GM18951 (cell line): ENCODE results near the gene FAM53B.

ENCODE experiments used
- POLR2A ChIP-seq: IDR thresholded peaks from 4 replicates; pipeline ENCODE4 v1.6.1; 2011; ENCODE audit warnings: mild to moderate bottlenecking; ENCODE audit not compliant: insufficient read length, insufficient read depth; ENCODE audit errors: extremely low read depth
- in situ Hi-C: fragments of 300-500 bp; cut with MboI; formaldehyde crosslinking; loops from one replicate; pipeline ENCODE4 v1.12.0; 2022; ENCODE audit warnings: low sequenced_read_pairs, mixed read lengths, inconsistent platforms; ENCODE audit not compliant: unreplicated experiment

Gene FAM53B

DNA sequence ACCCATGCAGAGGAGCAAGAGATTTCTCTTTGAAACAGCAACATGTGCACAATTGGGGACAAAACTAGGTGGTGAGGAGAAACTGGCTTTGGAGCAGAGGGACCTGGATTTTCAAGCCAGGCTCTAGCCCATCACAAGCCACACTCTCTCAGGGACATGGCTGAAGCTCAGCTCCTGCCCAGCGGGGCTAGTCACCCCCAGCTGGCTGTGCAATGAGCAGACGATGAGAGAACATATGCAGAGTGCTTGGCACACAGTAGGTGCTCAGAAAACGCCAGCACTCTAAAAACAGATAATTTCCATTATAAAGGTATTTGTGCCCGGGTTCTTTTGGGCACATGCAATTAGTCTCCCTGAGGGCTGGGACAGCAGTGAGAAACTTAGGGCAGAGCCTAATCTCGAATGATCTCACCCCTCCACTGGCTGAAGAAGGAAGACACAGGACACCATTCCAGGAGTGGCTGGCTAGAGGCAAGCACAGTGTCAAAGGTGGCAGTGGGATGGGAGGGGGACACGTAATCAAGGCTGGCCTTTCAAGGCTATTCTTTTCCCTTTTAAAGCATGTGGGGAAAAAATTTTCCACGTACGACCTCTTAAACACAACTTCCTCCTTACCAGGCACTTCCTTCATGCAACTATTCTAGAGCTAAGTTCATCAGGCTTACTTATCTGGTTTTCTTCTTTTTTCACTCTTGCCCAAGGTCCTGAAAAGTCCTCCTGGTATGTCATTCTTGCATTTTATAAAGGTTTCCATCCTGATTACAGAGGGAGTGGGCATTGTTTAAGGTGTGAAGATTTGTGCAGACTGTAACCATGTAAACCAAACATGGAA is 15.1 kb downstream of the FAM53B start:
- in situ Hi-C loops = no loop called here
- no peak for TF ChIP-seq POLR2A

DNA sequence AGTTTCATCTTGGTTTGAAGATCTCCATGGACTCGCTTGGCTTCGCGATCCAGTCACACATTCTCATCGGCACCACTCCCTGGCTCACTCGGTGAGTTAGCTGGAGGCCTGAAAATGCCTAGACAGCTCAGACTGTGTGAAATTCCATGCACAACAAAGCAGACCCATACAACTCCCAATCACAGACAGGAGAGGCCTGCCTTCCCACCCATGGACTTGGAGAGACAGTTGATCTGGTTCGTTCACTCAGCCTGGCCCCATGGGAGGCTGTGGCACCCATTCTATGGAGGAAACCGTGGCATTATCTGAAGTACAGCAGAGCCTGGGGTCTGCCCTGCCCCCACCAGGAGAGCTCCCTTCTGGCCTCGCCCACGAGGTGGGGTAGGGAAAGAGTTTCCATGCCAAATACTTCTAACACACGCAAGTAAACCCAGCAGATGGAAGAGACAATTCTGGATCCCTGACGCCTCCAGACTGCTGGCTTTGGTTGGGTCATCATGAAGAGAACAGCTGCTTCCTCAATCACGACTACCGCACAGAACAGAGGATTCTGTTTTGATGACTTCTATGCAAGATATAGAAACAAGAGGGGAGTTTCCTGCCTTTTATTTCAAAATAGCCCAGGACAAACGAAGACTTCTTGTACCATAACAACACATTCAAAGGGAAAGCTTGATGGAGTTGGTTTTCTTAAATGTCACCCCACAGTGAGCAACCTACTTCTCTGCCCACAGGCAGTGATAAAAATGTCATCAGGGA is 15.9 kb downstream of the FAM53B start:
- no peak for TF ChIP-seq POLR2A
- in situ Hi-C loops = no loop called here

DNA sequence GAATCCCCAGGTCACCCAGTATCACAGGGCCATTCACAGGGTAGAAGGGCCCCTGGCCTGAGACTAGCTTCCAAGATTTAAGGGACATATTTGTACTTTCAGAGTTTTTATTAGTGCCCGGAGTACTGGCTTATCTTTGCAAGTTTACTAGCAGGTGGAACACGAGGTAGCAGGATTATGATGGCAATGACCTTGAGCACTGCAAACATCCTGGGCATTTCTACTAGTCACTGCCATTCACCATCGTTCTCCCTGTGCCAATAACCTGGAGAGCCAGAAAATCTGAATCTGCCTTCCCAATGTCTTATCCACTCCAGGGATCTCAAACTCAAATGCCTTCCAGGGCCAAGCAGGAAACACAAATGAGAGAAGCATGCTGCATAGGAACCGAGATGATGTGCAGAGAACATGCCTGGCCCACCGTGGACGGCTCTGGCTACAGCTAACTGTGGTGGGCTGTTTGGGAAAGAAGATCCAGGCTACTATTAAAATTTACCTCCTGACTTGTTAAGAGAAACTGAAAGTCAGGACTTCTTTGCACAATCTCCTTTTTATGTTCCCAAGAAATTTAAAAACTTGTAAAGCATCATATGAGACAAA is 16.7 kb downstream of the FAM53B start:
- in situ Hi-C loops = no loop called here
- TF ChIP-seq POLR2A = no peak

DNA sequence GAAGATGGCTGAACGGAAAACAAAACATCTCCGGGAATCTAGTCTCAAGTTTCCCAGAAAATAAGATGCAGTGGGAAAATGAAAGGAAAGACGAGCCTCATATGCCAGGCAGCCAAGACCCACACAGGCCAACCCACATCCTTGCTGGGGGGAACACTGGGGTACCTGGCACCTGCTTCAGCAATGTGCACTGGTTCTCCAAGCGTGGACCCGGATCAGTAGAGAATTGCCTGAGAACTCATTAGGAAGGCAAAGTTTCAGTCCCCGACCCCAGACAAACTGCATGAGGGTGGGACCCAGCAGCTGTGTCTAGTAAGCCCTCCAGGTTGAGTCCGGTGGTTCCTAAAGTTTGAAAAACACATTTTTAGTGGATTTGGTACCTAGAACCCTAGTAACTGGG is 18.4 kb downstream of the FAM53B start:
- in situ Hi-C loops = no loop called here
- no peak for TF ChIP-seq POLR2A

DNA sequence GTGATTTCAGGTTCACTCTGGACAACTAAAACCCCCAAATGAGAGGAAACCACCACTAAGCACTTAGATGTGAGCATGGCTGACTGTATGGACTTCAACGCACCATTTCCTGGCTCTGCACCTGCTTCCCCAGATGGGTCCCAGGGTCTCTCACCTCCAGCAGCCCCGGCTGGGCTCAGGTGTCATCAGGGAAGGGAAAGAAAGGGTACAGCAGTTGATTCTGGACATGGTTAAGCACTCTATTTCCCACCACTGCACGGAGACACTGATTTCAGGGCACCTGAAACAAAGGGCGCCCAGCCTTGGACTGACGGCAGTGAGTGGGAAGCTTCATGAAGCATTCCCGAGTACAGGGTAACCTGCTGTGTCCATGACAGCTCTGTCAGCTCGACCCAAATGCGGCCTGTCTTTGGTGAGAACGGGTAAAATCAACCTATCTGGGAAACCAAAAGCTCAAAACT is 19.0 kb downstream of the FAM53B start:
- TF ChIP-seq POLR2A = no peak
- in situ Hi-C loops = no loop called here

DNA sequence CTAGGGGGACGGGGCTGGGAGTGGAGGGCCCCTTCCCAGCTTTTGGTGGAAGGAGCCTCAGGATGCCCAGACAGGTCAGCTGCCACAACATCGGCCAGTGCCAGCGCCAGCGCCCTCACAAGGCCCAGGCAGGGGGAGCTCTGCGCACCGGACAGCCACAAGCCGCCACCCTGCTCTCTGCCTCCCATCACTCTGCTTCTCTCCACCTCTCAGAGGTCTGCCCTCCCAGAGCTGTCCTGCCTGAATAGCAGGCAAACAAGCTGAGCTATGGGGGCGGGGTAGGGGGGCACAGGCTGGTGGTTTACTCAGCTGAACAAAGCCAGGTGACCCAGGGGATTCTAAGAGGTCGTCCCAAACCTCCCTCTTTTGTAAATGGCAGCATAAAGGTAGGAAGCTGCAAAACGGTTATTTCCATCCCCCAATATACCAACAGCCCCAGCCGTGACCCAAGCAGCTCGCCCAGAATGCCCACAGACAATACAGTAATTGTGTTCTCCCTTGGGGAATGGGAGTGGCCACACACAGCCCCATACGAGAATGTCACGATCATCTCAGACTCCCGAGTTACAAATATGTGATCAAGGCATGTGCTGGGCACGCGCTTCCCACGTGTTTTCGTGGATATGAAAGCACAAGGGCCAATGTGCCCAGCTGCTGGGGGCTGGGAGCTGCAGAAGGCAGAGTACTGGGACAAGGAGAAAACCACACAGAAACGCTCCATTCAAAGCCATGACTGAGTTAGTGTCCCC is 19.7 kb downstream of the FAM53B start:
- in situ Hi-C loops = no loop called here
- no peak for TF ChIP-seq POLR2A

DNA sequence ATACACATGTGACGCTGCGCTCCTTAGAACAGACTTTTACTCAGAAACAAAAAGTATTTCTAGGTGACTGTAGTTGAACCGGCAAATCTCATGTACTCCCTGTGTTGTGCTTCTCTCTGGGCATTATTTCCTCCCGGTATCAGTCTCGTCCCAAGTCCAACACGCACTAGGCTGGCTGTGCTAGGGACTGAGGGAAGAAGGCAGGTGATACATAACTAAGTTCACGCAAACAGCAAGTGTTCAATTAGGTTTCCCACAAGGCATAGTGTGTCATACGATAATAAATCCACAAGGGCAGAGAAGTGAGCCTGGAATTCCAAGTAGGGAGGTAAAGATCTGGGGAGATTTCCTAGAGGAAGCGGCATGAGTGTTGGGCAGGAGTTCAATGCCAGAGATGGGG is 20.4 kb downstream of the FAM53B start:
- TF ChIP-seq POLR2A = no peak
- in situ Hi-C loops = no loop called here

DNA sequence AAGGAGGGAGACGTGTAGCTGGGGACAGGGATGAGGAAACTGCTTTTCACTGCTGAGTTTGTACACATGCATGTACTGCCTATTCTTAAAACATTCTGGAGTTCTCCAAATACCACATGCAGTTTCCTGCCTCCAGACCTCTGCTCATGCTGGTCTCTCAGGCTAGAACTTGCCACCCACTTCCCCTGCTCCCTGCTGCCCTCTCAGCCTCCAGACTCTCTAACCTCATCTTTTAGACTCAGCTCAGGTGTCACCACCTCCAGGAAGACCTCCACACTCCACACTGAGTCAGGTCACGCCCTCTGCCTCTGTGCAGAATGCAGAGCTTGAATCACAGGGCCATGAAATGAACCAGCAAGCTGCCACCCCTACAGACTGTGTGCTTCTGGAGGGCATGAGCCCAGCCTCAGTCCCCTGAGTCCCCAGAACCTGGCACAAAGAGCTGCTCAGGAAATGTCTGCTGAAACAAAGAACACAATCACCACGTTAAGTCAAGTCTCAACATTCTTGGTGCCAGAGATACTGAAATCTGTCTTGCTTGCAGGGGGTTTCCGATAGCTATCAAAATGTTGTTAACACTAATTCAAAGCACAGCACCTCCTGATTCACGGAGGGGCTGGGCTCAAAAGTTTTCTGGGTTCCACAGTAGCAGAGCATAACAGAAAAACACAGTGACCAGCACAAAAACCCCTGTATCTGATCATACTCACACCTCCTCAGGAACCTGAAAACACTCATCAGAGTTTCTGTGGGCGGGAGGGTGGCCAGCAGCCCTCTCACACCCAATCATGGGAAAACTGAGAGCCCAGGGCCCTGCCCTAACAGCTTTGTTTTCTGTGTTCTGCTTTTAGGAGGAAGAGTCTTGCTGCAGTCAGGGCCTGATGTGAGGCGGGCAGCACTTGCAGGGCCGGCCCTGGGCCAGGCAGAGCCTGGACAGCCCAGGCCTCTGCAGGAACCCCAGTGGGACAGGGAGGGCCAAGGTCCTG is 21.1 kb downstream of the FAM53B start:
- in situ Hi-C loops = no loop called here
- TF ChIP-seq POLR2A = no peak

DNA sequence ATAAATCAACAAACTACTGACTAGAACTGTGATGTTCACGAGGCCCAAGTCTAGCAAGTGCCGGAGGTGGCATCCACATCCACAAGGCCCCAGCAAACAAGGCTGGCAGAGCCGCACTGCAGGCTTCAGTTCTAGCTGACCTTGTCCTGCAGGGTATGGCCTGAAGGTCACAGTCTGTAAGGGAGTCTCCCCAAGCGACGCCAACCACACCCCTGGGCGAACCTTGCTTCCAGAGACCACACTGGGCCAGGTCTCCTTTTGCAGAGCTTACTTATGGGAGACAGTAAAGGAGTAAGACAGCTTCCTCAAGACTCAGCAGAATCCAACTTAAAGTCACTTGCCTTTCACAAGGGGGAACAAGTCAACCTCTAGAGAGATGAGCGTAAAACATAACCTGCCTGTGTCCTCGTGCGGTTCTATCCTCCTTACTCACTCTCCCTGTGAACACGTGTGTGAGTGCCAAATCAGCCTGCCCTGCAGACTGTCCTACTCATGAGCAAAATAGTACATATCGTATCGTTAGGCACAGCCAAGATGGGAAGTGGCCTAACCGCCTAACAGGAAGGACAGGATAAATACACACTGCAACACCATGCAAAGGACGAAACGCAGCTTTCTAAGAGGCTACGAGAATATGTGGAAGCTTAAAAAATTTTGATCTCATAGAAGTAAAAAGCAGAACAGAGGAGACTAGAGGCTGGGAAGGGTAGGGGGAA is 22.7 kb downstream of the FAM53B start:
- in situ Hi-C loops = no loop called here
- TF ChIP-seq POLR2A = no peak

DNA sequence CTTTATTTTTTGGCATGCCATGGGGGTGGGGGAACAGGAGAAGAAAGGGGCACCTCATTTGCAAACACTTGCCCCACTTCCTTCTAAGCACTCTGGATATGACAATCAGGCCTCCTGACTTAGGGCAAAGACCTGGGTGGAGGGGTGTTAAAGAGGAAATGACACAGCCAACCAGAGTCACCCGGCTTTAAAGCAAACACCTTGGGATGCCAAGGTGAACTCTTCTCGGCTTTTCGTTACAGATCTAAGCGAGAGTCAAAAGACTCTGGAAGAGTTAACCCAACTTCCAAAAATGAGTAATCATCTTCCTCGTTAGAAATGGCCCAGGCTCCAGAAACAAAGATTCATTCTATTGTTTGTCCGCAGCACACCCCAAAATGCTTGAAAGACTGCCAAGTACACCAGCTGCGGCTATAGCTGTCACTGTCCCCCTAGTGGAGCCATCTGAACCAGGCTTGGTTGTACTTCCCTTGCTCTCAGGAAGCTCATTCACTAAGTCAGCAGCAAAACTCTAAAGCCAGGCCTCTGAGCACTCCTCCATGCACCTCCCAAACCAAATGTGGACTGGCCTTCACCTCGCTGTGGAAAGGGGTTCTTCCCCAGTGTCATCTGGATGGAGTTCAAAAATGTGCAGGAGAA is 24.8 kb downstream of the FAM53B start:
- TF ChIP-seq POLR2A = no peak
- in situ Hi-C loops = no loop called here
